NCI-H1105 (cell line): Measurements from ENCODE around the gene EPN2.
"Not testable (repeated sequence)": the region's sequence is repeated elsewhere in the genome, so short reads cannot be mapped to it uniquely, and the experiment has no call there.

Source experiments
- DNase-seq: peaks from one replicate; lab custom pipeline; 2025; lab: John Stamatoyannopoulos, UW

Gene EPN2

DNA sequence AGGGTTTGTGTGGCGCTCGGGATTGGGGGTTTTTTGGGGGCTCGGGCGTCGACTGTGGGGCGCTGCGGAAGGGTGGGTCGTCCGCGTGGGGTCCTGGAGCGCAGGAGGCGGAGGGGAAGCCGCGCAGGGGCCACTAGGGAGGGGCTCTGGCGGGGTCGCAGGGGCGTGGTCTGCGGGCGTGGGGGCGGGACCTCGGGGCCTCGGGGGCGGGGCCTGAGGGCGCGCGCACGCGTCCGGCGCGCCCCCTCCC lies at the start of gene EPN2:
TSS of gene EPN2 (plus strand) at position 228 of the 250 bp plus-strand sequence. CDS start 45,754 bp downstream, outside the sequence.
- DNase-seq: not testable (repeated sequence)

DNA sequence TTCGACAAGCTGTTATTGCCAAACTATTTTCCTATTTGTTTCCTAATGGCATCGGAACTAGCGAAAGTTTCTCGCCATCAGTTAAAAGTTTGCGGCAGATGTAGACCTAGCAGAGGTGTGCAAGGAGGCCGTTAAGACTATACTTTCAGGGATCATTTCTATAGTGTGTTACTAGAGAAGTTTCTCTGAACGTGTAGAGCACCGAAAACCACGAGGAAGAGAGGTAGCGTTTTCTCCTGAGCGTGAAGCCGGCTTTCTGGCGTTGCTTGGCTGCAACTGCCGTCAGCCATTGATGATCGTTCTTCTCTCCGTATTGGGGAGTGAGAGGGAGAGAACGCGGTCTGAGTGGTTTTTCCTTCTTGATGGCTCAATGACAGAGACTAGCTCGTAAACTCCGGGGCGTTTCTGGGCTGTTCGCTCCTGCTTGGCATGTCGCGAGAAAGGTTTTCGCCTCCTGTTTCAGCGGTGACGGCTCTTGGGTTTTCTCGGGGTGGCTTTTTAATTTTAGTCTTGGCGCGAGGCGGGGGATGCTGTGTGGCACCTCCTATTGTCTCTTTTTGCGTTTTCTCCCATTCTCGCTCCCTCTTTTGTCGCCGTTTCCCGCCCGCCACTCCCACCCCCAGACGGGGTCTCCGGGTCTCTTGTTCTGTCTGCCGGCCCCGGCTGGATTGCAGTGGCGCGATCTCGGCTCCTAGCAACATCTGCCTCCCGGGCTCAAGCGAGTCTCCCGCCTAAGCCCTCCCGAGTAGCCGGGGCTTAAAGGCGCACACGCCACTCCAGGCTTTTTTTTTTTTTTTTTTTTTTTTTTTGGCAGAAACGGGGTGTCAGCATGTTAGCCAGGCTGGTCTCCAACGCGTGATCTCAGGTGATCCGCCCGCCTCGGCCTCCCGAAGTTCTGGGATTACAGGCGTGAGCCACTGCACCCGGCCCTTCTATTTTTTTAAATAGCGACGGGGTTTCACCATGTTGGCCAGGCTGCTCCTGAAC lies 49.0 kb upstream of the EPN2 start:
- not testable (repeated sequence) for DNase-seq

DNA sequence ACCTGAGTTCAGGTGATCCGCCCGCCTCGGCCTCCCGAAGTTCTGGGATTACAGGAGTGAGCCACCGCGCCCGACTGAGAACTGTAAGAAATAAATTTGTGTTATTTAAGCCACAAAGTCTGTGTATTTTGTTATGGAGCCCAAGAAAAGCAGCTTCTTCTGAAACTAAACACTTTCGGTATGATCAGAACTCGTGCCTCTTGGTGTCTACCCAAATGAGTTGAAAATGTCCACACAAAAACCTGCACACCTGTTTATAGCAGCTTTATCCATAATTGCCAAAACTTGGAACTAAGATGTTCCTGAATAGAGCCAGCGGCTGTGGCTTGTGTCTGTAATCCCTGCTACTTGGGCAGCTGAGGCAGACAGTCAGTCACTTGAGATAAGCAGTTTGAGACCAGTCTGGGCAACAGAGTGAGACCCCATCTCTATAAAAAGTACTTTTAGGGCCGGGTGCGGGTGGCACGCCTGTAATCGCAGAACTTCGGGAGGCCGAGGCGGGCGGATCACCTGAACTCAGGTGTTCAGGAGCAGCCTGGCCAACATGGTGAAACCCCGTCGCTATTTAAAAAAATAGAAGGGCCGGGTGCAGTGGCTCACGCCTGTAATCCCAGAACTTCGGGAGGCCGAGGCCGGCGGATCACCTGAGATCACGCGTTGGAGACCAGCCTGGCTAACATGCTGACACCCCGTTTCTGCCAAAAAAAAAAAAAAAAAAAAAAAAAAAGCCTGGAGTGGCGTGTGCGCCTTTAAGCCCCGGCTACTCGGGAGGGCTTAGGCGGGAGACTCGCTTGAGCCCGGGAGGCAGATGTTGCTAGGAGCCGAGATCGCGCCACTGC lies 48.1 kb upstream of the EPN2 start:
- not testable (repeated sequence) for DNase-seq

DNA sequence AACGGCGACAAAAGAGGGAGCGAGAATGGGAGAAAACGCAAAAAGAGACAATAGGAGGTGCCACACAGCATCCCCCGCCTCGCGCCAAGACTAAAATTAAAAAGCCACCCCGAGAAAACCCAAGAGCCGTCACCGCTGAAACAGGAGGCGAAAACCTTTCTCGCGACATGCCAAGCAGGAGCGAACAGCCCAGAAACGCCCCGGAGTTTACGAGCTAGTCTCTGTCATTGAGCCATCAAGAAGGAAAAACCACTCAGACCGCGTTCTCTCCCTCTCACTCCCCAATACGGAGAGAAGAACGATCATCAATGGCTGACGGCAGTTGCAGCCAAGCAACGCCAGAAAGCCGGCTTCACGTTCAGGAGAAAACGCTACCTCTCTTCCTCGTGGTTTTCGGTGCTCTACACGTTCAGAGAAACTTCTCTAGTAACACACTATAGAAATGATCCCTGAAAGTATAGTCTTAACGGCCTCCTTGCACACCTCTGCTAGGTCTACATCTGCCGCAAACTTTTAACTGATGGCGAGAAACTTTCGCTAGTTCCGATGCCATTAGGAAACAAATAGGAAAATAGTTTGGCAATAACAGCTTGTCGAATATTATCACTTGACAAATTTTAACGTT lies 47.3 kb upstream of the EPN2 start:
- not testable (repeated sequence) for DNase-seq

DNA sequence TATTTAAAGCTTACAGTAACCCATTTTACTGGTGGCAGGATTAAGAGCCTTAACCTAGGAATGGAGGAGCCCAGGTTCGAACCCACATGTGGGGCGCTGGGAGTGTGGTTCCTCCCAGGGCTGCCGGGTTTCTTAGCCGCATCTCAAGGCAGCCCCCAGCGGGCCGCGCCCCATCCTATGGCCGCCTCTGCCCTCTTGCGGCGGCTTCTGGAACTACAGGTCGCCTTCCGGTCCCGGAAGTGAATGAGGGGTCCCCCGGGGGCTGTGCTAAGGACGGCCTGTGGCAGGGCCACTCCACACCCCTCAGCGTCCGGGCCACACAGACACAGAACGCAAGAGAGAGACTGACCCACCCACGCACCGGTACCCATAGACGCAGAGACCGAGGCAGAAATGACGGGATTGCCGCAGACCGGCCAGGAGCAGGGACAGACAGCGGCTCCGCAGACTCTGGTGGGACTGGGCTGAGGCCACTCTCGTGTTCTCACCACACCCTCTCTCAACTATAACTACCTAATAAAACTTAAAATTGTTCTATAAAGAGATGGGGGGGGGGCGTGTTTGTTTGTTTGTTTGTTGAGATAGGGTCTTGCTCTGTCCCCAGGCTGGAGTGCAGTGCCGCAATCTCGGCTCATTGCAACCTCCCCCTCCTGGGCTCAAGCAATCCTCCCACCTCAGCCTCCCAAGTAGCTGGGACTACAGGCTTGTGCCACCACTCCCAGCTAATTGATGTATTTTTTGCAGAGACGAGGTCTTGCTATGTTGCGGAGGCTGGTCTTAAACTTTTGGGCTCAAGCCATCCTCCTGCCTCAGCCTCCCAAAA lies 40.6 kb upstream of the EPN2 start:
- DNase-seq: not testable (repeated sequence)

DNA sequence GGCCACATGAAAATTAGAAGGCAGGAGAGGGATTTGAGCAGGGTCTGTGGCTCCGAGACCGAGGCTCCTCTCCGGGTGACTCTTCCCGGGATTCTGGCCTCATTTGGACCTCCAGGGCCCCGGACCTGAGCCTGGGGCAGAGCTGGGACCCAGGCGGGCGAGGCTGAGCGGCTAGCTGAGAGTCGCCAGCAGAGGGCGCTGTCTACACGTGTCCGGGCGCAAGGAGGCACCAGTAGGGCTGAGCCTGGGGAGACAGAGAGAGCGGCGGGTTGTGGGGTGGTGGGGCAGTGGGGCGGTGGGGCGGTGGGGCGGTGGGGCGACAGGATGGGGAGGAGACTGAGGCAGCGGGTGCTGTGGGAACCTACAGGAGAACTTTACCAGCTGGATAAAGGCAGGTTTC lies 34.7 kb upstream of the EPN2 start:
- DNase-seq: not testable (repeated sequence)

DNA sequence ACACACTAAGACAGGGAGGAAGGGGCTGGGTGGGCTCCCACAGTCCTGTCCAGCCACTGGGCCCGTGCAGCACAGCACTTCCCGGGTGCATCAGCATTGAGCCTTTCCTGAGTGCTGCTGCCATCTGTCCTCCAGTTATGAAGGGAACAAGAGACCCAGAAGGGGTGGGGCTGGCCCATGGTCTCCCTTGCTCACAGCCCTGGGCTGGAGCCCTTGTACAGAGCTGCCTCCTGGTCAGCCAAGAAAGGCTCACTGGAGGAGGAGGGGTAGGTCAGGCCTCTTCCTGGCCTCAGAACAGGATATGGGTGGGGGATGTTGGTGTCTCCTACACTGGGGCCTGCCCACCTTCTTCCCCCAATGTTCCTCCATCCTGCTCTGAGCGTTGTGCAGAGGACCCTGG lies 33.7 kb upstream of the EPN2 start:
- not testable (repeated sequence) for DNase-seq

DNA sequence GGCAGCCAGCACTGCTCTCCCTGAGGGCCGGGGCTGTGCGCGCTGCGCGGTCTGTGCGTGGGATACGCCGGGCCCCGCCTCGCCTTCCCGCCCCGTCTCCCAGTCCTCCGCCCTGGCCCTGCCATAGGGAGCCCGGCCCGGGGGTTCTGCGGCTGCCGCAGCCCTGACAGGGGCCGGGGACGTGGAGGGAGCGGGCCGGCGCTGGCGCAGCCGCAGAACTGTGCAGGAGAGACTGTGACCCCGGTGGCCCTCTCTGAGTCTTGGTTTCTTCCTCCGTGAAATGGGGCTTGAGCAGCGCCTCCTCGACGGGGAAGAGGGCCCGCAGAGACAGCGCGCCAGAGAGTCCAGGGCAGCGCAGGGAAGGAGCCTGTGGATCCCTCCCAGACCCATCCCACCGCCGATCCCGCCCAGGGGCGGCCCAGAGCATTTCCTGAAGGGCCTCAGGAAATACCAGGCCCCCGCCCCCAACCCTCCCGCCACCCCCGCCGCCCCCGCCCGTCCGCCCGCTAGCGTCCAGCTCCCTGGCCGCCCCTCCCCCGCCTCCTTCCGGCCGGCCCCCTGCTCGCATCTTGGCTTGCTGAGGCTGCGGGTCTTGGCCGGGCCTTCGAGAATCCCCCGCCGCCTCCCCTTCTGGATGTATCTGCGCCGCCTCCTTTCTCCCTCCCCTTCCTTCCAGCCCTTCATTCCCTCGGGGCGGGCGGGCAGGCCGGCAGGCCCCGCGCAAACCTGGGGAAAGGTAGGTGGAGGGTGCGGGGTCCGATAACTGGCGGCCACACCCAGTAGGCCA lies 21.9 kb upstream of the EPN2 start:
- DNase-seq: not testable (repeated sequence)

DNA sequence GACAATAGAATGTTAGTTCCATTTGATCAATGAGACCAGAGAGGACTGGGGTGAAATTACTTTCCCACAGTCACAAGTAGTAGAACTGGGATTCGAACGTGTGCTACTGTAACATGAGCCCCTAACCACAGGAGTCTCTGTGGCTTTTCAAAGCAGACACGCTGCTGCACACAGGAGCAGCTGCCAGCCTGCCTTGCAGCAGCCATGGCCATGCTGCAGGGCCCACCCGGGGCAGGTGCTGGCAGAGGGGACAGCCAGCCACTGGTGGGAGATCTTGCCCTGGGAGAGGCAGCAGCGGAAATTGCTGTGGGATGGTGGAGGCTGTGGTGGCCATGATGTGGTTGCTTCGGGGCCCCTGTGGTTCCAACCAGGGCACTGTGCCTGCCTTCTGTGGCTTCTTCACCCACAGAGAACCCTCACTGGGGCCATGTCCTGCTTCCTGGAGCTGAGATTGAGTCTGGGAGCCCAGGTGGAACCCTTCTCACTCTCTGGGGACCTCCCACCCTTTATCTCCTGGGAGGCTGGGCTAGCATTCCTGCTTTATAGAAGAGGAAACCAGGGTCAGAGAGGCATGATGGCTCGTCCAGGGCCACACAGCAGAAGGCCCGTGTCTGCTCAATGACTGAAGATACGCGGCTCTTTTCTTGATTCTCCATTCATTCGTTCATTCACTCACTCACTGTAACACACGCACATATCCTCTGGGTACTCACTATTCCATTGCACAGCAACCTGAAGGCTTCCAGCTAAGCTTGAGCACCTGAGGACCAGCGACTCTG lies 20.8 kb upstream of the EPN2 start:
- not testable (repeated sequence) for DNase-seq

DNA sequence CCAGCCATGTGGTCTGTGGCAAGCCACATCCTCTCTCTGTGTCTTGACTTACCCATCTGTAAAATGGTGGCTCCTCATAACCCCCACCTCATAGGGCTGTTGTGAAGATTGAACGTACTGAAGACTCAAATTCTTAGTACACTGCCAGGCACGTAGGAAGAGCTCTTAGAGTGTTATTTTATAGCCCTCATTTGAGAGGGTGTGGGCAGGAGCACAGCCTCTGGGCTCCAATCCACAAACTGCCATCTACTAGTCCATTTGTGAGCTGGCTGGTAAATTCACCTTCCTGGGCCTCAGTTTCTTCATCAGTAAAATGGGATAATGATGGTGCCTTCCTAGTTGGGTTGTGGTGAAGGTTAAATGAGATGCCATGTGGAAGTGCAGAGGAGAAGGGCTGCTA lies 18.3 kb upstream of the EPN2 start:
- not testable (repeated sequence) for DNase-seq

DNA sequence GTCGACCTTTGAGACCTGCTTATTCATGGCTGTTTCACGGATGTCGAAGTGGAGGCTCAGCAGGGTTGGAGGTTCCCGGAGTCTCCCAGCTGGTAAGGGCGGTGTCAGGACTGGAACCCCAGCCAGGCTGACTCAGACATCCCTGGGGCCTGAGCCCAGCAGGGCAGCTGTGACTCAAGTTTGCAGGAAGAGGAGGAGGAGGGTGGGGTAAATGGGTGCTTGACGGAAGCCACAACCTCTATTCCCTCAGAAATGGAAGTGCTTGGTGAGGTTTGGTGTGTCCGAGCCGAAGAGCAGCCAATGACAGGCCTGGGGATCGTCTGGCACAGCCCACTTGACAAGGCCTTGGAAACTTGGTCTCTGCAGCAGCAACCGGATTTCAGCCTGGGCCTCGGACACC lies 17.8 kb upstream of the EPN2 start:
- not testable (repeated sequence) for DNase-seq

DNA sequence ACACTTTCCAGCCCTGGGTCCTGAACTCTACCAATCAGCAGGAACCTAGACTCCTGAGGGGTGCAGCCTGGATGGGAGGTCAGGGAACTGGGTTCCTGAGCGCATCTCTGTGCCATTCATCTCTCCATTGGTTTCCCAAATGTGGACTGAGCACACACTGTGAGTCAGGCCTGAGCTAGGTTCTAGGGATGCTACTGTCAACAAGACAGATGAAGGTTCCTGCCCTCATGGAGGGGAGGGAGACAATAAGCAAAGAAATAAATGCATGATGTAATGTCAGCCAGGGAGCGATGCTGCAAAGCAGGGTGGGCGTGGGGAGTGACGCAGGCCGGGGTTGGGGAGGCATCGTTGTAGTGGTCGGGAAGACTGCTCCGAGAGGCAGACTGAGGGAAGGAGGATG lies 17.0 kb upstream of the EPN2 start:
- not testable (repeated sequence) for DNase-seq

DNA sequence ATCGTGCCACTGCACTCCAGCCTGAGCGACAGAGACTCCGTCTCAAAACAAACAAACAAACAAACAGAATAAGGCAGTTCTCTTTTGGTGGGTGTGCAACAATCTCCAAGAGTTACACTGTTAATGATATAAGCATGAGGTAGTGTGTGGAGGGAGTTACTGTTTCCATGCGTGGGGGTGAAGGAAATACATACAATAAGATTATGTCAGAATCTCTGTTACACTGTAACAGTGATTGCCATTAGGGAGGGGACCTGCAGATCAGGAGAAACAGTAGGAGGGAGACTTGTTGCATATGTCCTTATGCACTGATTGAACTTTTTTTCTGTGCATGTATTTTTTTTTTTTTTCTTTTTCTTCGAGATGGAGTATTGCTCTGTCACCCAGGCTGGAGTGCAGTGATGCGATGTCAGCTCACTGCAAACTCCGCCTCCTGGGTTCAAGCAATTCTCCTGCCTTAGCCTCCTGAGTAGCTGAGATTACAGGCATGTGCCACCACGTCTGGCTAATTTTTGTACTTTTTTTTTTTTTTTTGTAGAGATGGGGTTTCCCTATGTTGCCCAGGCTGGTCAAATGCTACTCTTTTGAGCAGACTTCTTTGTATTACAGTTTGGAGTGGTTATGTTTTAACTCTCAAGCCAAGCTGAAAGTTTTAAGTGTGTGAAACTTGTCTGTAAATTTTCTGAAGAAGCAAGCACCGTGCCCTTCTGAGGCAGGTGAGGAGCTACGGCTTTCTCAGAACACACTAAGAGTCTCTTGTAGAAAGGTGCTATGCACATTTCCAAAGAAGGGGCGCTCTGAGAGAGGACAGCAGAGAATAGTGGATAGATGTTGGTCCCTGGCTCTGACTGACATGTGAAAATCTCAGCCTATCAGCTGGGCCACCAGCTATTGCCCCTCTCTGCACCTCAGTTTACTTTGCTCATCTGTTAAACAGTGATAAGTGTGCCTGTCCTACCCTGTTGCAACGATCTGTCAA lies 10.3 kb upstream of the EPN2 start:
- not testable (repeated sequence) for DNase-seq

DNA sequence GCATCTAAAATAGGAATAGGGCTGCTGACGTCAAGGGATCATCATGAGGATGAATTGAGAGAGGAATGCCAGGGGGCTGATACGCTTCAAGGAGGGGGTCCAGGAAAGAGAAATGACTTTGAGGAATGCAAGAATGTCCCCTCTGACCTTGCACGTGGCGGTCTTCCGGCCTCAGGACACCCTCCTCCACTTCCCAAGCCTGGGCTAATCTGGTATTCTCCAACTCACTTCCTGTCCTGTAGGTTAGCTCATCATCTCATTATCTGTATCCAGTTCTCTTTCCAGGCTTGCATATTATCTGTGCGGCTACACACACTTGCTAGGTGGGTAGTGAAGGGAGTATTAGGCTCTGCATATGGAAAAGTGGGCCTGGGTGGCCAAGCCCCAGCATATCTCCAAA lies 2.5 kb upstream of the EPN2 start:
- not testable (repeated sequence) for DNase-seq

DNA sequence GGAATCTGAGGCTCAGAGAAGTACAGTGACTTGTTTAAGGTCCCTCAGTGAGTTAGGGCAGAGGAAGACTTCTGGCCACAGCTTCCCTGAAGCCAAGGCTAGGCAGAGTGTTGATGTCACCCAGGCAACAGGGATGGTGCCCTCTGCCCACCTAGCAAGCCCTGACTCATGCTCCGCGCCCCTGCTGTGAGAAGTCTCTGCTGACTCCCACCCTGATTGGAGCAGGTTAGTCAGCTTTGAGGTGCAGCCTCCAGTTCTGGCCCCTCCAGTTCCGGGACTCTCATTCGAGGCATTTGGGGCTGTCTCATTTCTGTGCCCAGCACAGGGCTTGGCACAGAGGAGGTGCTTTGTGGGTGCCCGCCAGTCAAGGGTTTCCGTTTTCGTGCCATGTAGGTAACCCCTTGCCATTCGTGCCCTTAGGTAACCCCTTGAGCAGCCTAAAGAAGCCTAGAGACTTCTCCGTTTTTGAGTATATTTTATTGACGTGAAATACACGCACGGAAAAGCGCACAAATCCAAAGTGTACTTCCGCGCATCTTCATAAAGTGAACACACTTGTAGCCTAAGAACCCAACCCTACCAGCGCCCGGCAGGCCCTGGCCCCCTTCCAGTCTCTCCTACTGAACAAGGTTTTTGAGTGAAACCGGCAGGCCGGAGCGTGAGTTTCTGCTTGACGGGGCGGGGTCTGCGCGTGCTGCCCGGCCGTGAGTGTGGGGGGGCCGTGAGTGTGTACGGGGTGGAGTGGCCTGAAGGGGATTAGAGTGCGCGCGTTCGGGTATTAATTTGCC lies 621 bp upstream of the EPN2 start:
- DNase-seq: not testable (repeated sequence)

DNA sequence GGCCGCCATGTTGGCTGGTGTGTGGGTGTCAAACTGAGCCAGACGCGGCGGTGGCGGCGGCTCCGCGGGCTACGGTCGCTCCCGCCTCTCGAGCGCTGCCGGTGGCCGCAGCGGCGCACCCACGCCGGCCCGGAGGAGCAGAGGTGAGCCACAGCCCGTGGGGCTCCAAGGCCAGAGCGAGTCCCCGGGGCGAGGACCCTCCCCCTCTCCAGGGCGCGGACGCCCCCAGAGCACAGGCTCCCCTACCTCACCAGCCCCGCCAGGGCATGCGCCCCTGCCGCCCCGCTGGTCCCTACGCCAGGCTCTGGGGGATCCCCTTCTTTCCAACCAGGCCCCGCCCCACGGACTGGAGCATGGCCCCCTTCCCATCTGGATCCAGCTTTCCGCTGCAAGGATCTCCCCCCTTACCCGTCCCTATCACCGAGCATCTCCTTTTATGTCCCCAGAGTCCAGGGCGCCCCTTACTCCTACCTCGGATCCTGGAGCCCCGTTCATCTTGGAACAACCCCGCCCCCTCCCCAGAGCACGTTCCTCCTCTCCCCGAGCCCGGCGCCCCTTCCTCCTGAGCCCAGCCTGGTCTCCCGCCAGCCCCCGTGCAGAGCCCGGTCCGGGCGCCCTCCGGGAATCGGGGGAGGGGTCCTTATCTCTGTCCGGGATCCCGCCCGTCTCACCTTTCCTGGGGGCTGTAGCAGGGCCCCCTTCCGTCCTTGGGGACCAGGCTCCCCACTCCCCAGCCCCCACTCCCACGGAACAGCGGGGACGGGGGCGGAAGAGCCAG lies 412 bp downstream of the EPN2 start:
- DNase-seq: peak; percentile 14

DNA sequence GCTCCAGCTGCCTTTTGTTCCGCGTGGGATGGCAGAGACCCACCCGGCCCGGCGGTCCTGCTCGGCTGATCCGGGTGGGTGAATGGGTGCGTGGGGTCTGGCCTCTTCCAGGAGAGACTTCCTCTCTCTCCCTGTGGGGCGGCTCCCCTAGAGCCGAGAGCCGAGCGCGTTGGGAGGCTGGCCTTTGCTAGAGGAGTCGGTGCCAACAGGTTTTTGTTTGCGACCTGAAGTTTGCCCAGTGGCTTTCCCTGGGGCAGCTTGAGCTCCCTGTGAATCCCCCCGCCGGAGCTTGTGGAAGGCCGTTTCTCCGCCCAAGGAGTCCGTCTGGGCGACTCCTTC lies 970 bp downstream of the EPN2 start:
- no peak for DNase-seq
